Cardiac fibroblast (primary cell): ENCODE results near the gene LIN37.
A peak's percentile ranks its signal among the peaks of the same experiment; 100 is the strongest.
"Not testable (repeated sequence)": the region's sequence is repeated elsewhere in the genome, so short reads cannot be mapped to it uniquely, and the experiment has no call there.

Experiments
- DNase-seq, 2 donors: peaks; one replicate each; pipeline versions ENCODE4 v3.0.0 to v3.0.0-alpha.2; 2010; ENCODE audit warnings: low read depth in 2 of 2
- H3K4me3 ChIP-seq, 2 donors: replicated peaks in 1 of 2; 1 replicate in 1 of 2; 2 replicates in 1 of 2; pipeline ENCODE4 v1.5.1; 2011; ENCODE audit warnings: low read depth in 2 of 2, low read length in 2 of 2, mild to moderate bottlenecking in 2 of 2, moderate library complexity in 1 of 2
- CTCF ChIP-seq: IDR thresholded peaks from one replicate; pipeline ENCODE4 v1.5.1; 2011; ENCODE audit warnings: low read depth, mild to moderate bottlenecking, low read length, inconsistent platforms

The LIN37 gene

GRCh38 chr19:35792888-35793287, 44.5 kb downstream of the LIN37 start:
- H3K4me3 ChIP-seq = no peak overlapping the region
- TF ChIP-seq CTCF = no peak
- no peak for DNase-seq

- DNase-seq = peak; percentile 21 to 70
- TF ChIP-seq CTCF = no peak
These were observed 45.2 kb downstream of the LIN37 start for GRCh38 chr19:35793381-35794165.

DNA sequence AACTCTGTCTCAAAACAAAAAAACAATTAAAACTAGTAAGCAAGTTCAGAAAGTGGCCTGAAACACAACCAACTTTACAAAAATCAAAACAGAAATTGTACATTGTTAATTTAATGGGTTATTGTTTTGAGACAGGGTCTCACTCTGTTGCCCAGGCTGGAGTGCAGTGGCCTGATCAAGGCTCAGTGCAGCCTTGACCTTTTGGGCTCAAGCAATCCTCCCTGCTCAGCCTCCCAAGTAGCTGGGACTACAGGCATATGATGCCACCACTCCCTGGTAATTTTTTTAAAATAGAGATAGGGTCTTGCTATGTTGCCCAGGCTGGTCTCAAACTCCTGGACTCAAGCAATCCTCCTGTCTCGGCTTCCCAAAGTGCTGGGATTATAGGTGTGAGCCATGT, 47.2 kb downstream of the LIN37 start:
- not testable (repeated sequence) for DNase-seq, H3K4me3 ChIP-seq

More at GRCh38 chr19:35793381-35794165, 45.2 kb downstream of the LIN37 start:
- H3K4me3 ChIP-seq = no peak overlapping the region

DNA sequence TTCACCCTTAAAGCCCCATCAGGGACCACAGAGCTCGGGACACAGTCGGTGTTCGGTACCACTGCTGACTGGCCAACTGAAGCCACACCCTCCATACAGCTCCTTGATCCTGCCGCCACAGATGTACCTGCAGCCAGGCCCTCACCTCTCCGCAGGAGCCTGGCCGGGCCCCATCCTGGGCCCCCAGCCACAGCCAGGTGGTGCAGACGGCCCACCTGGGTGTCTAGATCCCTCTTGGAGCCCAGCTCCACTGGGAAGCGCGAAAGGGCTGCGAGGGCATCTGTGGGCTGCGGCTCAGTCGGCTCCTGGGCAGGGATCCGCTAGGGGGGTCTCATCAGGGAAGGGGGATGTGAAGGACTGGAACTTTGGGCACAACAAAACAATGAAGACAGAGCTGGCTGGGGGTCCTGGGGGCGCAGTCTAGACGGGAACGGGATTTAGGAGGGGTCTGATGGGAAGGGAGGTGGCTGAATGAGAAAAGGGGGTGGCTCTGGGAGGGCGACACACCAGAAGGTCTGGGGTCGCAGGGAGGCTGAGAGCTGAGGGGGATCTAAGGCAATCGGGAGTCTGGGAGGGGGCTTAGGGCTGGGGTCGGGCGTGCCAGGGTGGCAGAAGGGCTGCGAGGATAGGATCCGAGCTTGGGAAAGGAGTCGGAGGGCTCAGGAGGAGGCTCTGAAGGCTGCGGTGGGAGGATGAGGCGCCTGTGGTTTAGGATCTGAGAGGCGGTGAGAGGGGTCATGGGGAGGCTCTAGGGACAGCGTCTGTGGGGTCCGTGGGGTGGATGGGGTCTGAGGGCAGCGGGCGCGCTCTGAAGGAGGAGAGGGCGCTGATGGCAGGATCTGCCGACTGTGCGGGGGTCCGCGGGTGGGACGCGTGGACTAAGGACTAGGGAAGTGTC, 48.5 kb downstream of the LIN37 start:
- TF ChIP-seq CTCF = no peak
- H3K4me3 ChIP-seq = no peak overlapping the region
- DNase-seq = no peak

DNA sequence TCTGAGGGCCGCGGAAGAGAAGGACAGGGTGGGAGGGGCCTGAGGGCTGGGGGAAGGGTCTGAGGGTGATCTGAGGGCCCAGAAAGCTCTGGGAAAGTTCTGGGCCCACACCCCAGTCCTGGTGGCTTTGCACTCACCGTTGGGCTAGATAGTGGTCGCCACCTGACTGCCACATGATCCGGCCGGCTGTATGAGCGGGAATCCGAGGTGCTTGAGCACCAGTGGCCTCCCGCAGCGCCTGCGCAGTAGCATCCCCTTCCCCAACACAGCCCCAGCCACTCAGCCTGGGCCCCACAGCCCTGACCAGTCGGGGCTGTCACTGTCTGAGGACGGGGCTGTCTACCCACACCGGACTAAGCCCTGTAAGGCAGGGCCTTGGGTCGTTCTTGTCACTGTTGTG, 49.3 kb downstream of the LIN37 start:
- DNase-seq = no peak
- TF ChIP-seq CTCF = no peak
- H3K4me3 ChIP-seq = no peak overlapping the region

- DNase-seq = no peak
- no peak overlapping the region for H3K4me3 ChIP-seq
- no peak for TF ChIP-seq CTCF
These were observed 53.5 kb downstream of the LIN37 start for GRCh38 chr19:35801828-35802227.
